HepG2 (cell line): ENCODE results near the gene TMA7B. TPM values are rescaled to one million over a fixed set of nuclear protein-coding genes. Genes with fewer than 3 reads are reported as not detected.
"Not testable (repeated sequence)": the region's sequence is repeated elsewhere in the genome, so short reads cannot be mapped to it uniquely, and the experiment has no call there.

Source experiments
- ATAC-seq: fragments of 200-7000 bp; cut with Tn5 transposase; 3 replicates; pipeline ENCODE4 v1.9.1; 2020; ENCODE audit warnings: mild to moderate bottlenecking, moderate library complexity
- BruUV-seq: library from RNA; stranded (reverse); fragments of 400-500 nt; replicated peaks from 2 replicates; lab custom pipeline; 2021; lab: Mats Ljungman, UMichigan
- CTCF ChIA-PET: fragments of 300-600 bp; formaldehyde crosslinking; extraction: SDS; loops from one replicate; lab custom pipeline; 2021; ENCODE audit warnings: low total read pairs, inconsistent platforms, low intra/inter-chr PET ratio; lab: Yijun Ruan, JAX
- POLR2A ChIA-PET: fragments of 350-600 bp; sonication (Branson Sonifier 250); formaldehyde crosslinking; loops from one replicate; lab custom pipeline; 2020; ENCODE audit warnings: antibody characterized with exemption, inconsistent platforms; lab: Yijun Ruan, JAX
- DNase-seq: peaks from one replicate; pipeline ENCODE4 v3.0.0-alpha.2; 2015; ENCODE audit warnings: low spot score
- FAIRE-seq: peaks from 3 replicates; lab custom pipeline; 2011; peaks lifted over from hg19 to GRCh38; lab: Jason Lieb, UNC
- H2AFZ ChIP-seq: one replicate; pipeline ENCODE4 v1.6.1; 2011; ENCODE audit warnings: low read length, inconsistent platforms
- H3K27ac ChIP-seq: fragments of 300-600 bp; 3 replicates; pipeline ENCODE4 v1.8.0; 2011; ENCODE audit warnings: mixed run types, mild to moderate bottlenecking, mixed read lengths, low read length, inconsistent platforms; ENCODE audit not compliant: insufficient read depth; ENCODE audit errors: extremely low read length
- H3K27me3 ChIP-seq, 2 experiments: fragments of 200-600 bp in 1 of 2; 2 replicates in 1 of 2; 3 replicates in 1 of 2; pipeline versions ENCODE4 v1.6.0 to v1.8.0; 2011; ENCODE audit warnings: low read length in 2 of 2, mild to moderate bottlenecking in 2 of 2, moderate library complexity in 2 of 2, inconsistent platforms in 1 of 2; ENCODE audit not compliant: insufficient read depth in 2 of 2, control insufficient read depth in 1 of 2
- H3K36me3 ChIP-seq, 2 experiments: fragments of 200-600 bp in 1 of 2; replicated peaks in 1 of 2; 2 replicates in 1 of 2; 3 replicates in 1 of 2; pipeline versions ENCODE4 v1.5.1 to v1.8.0; 2011; ENCODE audit warnings: low read length in 2 of 2, inconsistent platforms in 1 of 2; ENCODE audit not compliant: insufficient read depth in 2 of 2, control insufficient read depth in 1 of 2
- H3K4me1 ChIP-seq: 2 replicates; pipeline ENCODE4 v1.5.1; 2012; ENCODE audit warnings: low read length, inconsistent platforms; ENCODE audit not compliant: insufficient read depth
- H3K4me2 ChIP-seq: 2 replicates; pipeline ENCODE4 v1.6.0; 2011; ENCODE audit warnings: low read depth, low read length, inconsistent platforms
- H3K4me3 ChIP-seq, 3 experiments: fragments of 200-600 bp in 1 of 3; sonication (generic), shearing (Covaris generic) in 1 of 3; replicated peaks in 1 of 3; 2 replicates each; pipeline ENCODE4 v1.5.1; 2011 to 2016; ENCODE audit warnings: low read length in 3 of 3, inconsistent platforms in 2 of 3, low read depth in 2 of 3, mild to moderate bottlenecking in 2 of 3, control low read depth in 1 of 3, mixed read lengths in 1 of 3; ENCODE audit not compliant: insufficient read depth in 1 of 3
- H3K79me2 ChIP-seq: one replicate; pipeline ENCODE4 v1.6.1; 2011; ENCODE audit warnings: low read length, inconsistent platforms; ENCODE audit not compliant: insufficient read depth
- H3K9ac ChIP-seq: 2 replicates; pipeline ENCODE4 v1.6.0; 2011; ENCODE audit warnings: mild to moderate bottlenecking, low read depth, low read length, inconsistent platforms; ENCODE audit not compliant: insufficient read depth
- H3K9me3 ChIP-seq: 2 replicates; pipeline ENCODE4 v1.5.1; 2012; ENCODE audit warnings: mild to moderate bottlenecking, low read length
- H4K20me1 ChIP-seq: 2 replicates; pipeline ENCODE4 v1.6.0; 2011; ENCODE audit warnings: inconsistent platforms, mild to moderate bottlenecking, low read length, moderate library complexity; ENCODE audit not compliant: insufficient read depth
- ARNT ChIP-seq: fragments of 450-650 bp; IDR thresholded peaks from 2 replicates; pipeline ENCODE4 v1.6.1; 2017
- CBFB ChIP-seq: sonication (generic); formaldehyde crosslinking; IDR thresholded peaks from 2 replicates; pipeline ENCODE4 v1.4.0; 2020; ENCODE audit warnings: missing genetic modification reagents
- FOSL1 ChIP-seq: sonication (generic); formaldehyde crosslinking; IDR thresholded peaks from 2 replicates; pipeline ENCODE4 v1.9.0; 2021; ENCODE audit warnings: missing genetic modification reagents, borderline replicate concordance
- FOXP4 ChIP-seq: sonication (generic); formaldehyde crosslinking; IDR thresholded peaks from 2 replicates; pipeline ENCODE4 v1.4.0; 2020; ENCODE audit warnings: missing genetic modification reagents
- GABPA ChIP-seq, 2 experiments: IDR thresholded peaks; 2 replicates each; pipeline ENCODE4 v1.6.1; 2011 to 2016; ENCODE audit warnings: low read depth in 2 of 2, low read length in 1 of 2, missing biosample characterization in 1 of 2, missing genetic modification characterization in 1 of 2
- HOXD1 ChIP-seq: sonication (generic); formaldehyde crosslinking; IDR thresholded peaks from 2 replicates; pipeline ENCODE4 v1.5.0; 2020; ENCODE audit warnings: missing genetic modification reagents
- KMT2A ChIP-seq: sonication (generic); formaldehyde crosslinking; IDR thresholded peaks from 2 replicates; pipeline ENCODE4 v1.4.0; 2020; ENCODE audit warnings: missing genetic modification reagents
- MED13 ChIP-seq: sonication (generic); formaldehyde crosslinking; IDR thresholded peaks from 2 replicates; pipeline ENCODE4 v1.5.0; 2020; ENCODE audit warnings: missing genetic modification reagents
- PLRG1 ChIP-seq: fragments of 450-650 bp; conservative IDR thresholded peaks from 2 replicates; pipeline ENCODE4 v1.6.1; 2016
- RXRA ChIP-seq: sonication (generic); formaldehyde crosslinking; IDR thresholded peaks from 2 replicates; pipeline ENCODE4 v1.5.1; 2020; ENCODE audit warnings: missing genetic modification reagents
- SALL1 ChIP-seq: sonication (generic); formaldehyde crosslinking; IDR thresholded peaks from 2 replicates; pipeline ENCODE4 v1.8.0; 2022; ENCODE audit warnings: mild to moderate bottlenecking, missing genetic modification reagents
- SNAI1 ChIP-seq: sonication (generic); formaldehyde crosslinking; IDR thresholded peaks from 2 replicates; pipeline ENCODE4 v1.5.0; 2020; ENCODE audit warnings: mild to moderate bottlenecking, missing genetic modification reagents, borderline replicate concordance
- SNAPC2 ChIP-seq: sonication (generic); formaldehyde crosslinking; IDR thresholded peaks from 2 replicates; pipeline ENCODE4 v1.8.1; 2022; ENCODE audit warnings: mild to moderate bottlenecking, missing genetic modification reagents
- TRIM24 ChIP-seq: sonication (generic); formaldehyde crosslinking; IDR thresholded peaks from 2 replicates; pipeline ENCODE4 v1.8.0; 2022; ENCODE audit warnings: mild to moderate bottlenecking, missing genetic modification reagents
- ZBTB3 ChIP-seq: sonication (generic); formaldehyde crosslinking; IDR thresholded peaks from 2 replicates; pipeline ENCODE4 v1.4.0; 2020; ENCODE audit warnings: low read depth, mild to moderate bottlenecking, moderate library complexity, missing genetic modification reagents, borderline replicate concordance
- ZFP36 ChIP-seq: fragments of 150-350 bp; IDR thresholded peaks from 2 replicates; pipeline ENCODE4 v1.6.1; 2018; ENCODE audit warnings: borderline replicate concordance, low read length, low read depth; ENCODE audit not compliant: partially characterized antibody
- ZMYM2 ChIP-seq: sonication (generic); formaldehyde crosslinking; IDR thresholded peaks from 2 replicates; pipeline ENCODE4 v1.8.0; 2022; ENCODE audit warnings: mild to moderate bottlenecking, missing genetic modification reagents
- ZNF44 ChIP-seq: sonication (generic); formaldehyde crosslinking; IDR thresholded peaks from 2 replicates; pipeline ENCODE4 v1.5.1; 2020; ENCODE audit warnings: mild to moderate bottlenecking, missing genetic modification reagents
- WGBS: methylation state at CpG from one replicate; pipeline ENCODE4 v1.1.6; 2017; ENCODE audit warnings: low lambda C conversion rate; 5-methylcytosine and 5-hydroxymethylcytosine counted together
- in situ Hi-C: cut with HindIII; loops from 2 replicates; pipeline ENCODE4 v1.10.0; 2017; ENCODE audit warnings: low pct_unique_long_range_greater_than_20kb; ENCODE audit not compliant: extremely low pct_ligation_motif_present
- intact Hi-C: fragments of 100-400 bp; cut with micrococcal nuclease; formaldehyde crosslinking; loops from one replicate; pipeline ENCODE4 v1.10.0; 2022; ENCODE audit not compliant: unreplicated experiment
- polyA plus RNA-seq, 8 experiments: library from polyadenylated mRNA; depleted of rRNA in 3 of 8; stranded (reverse) in 7 of 8; unstranded in 1 of 8; fragments of >200 nt; fragmentation: Illumina TruSeq in 4 of 8; extraction: Trizol in 4 of 8; gene quantifications; 2 replicates each; pipeline versions ENCODE4 v1.2.1 to v1.2.3, GENCODE V29; 2011 to 2016; ENCODE audit warnings: low read depth in 4 of 8, missing spikeins in 1 of 8, mixed read lengths in 1 of 8; ENCODE audit not compliant: insufficient read depth in 1 of 8
- total RNA-seq, 5 experiments: library from RNA; depleted of rRNA; stranded (reverse); fragments of >200 nt; fragmentation: Illumina TruSeq; extraction: Trizol; gene quantifications; 2 replicates each; pipeline ENCODE4 v1.2.3, GENCODE V29; 2016; ENCODE audit warnings: low read depth in 1 of 5

Gene TMA7B
- total and polyA plus RNA-seq, 2 of the 13 experiments (the other 11 are each of a cell fraction or from before 2014, with no cell fraction given), result not detected

GRCh38 chr22:39949964-39950737 lies 10.0 kb upstream of the TMA7B start:
- Histone ChIP-seq H3K36me3 (no peaks in the 10 kb centered on the region), H3K27ac (no peak overlapping the region), H3K9ac (no peak overlapping the region), H3K79me2 (no peaks in the 10 kb centered on the region), H4K20me1 (no peaks in the 10 kb centered on the region), H3K27me3 (peaks cover 0 to 7% of the 10 kb centered on the region in 2 experiments; a peak in 2 of 5 replicates), H3K4me1 (peaks cover 23% of the 10 kb centered on the region), H3K9me3 (no peaks in the 10 kb centered on the region), H3K4me3 (no peak overlapping the region), H2AFZ (no peak overlapping the region), H3K4me2 (no peak overlapping the region)
- no peak for FAIRE-seq
- in situ Hi-C loops, result no loop called here
- 8% methylated on average over 8 of the region's 8 CpGs for WGBS
- BruUV-seq, result no TSS peak
- TF ChIP-seq FOXP4 (CRISPR knock-in tag), result no peak
- TF ChIP-seq FOSL1 (CRISPR knock-in tag), result no peak
- TF ChIP-seq ZMYM2 (CRISPR knock-in tag), result no peak
- TF ChIP-seq CBFB (CRISPR knock-in tag), result no peak
- TF ChIP-seq TRIM24 (CRISPR knock-in tag), result no peak
- TF ChIP-seq GABPA (IDR thresholded peaks at IDR 0.05; ENCODE audit: low read depth, low read length), result no peak
- no peak for TF ChIP-seq GABPA (CRISPR knock-in tag; IDR thresholded peaks at IDR 0.05; ENCODE audit: low read depth)
- TF ChIP-seq PLRG1, result no peak
- TF ChIP-seq ARNT, result no peak
- no peak for TF ChIP-seq KMT2A
- TF ChIP-seq RXRA (CRISPR knock-in tag), result no peak
- no peak for TF ChIP-seq SALL1 (CRISPR knock-in tag)
- TF ChIP-seq ZBTB3 (CRISPR knock-in tag), result no peak
- no peak for TF ChIP-seq SNAPC2 (CRISPR knock-in tag)
- TF ChIP-seq MED13 (CRISPR knock-in tag), result no peak
- no peak for TF ChIP-seq ZNF44 (CRISPR knock-in tag)
- no peak for TF ChIP-seq ZFP36
- TF ChIP-seq SNAI1 (CRISPR knock-in tag), result no peak
- TF ChIP-seq HOXD1 (CRISPR knock-in tag), result no peak
- CTCF ChIA-PET, result no interaction called here
- no peak for DNase-seq
- intact Hi-C loops, result no loop called here
- no peak for ATAC-seq
- POLR2A ChIA-PET, result no interaction called here

GRCh38 chr22:39951603-39952293 lies 8.4 kb upstream of the TMA7B start:
- ATAC-seq, H3K9me3 ChIP-seq, in situ Hi-C loops, H2AFZ ChIP-seq, H3K27ac ChIP-seq, BruUV-seq, H4K20me1 ChIP-seq, H3K79me2 ChIP-seq, CTCF ChIA-PET, H3K4me2 ChIP-seq, DNase-seq, H3K4me3 ChIP-seq, H3K27me3 ChIP-seq, H3K36me3 ChIP-seq, POLR2A ChIA-PET, intact Hi-C loops, H3K9ac ChIP-seq, FAIRE-seq: not testable (repeated sequence)
- 50% methylated on average over 10 of the region's 11 CpGs for WGBS
- H3K4me1 ChIP-seq, result peaks cover 22% of the 10 kb centered on the region
